MCF 10A (cell line): Measurements from ENCODE around the gene PCDHGA2. TPM values are rescaled to one million over a fixed set of nuclear protein-coding genes. Genes with fewer than 3 reads are reported as not detected.

Experiments
- BruUV-seq: library from RNA; stranded (reverse); fragments of 400-500 nt; replicated peaks from 2 replicates; lab custom pipeline; 2021; lab: Mats Ljungman, UMichigan
- CTCF ChIA-PET: fragments of 300-600 bp; sonication (Branson Sonifier 250); formaldehyde crosslinking; extraction: SDS; loops from one replicate; lab custom pipeline; 2021; ENCODE audit warnings: antibody characterized with exemption, inconsistent platforms; lab: Yijun Ruan, JAX
- POLR2A ChIA-PET: fragments of 300-600, 350-650 bp; sonication (Branson Sonifier 250); formaldehyde crosslinking; extraction: SDS; loops from one replicate; lab custom pipeline; 2020; ENCODE audit warnings: antibody characterized with exemption, inconsistent platforms; lab: Yijun Ruan, JAX
- DNase-seq: peaks from one replicate; pipeline ENCODE4 v3.0.0-alpha.2; 2018; ENCODE audit not compliant: unreplicated experiment
- H3K27ac Mint-ChIP-seq: one replicate; pipeline ENCODE4 v1.8.0; 2022; ENCODE audit warnings: mild to moderate bottlenecking, low read depth, mixed read lengths; ENCODE audit not compliant: unreplicated experiment
- H3K27me3 Mint-ChIP-seq: one replicate; pipeline ENCODE4 v1.8.0; 2022; ENCODE audit warnings: mixed read lengths; ENCODE audit not compliant: insufficient read depth, unreplicated experiment
- H3K36me3 Mint-ChIP-seq: one replicate; pipeline ENCODE4 v1.8.0; 2022; ENCODE audit warnings: mild to moderate bottlenecking, moderate library complexity, mixed read lengths; ENCODE audit not compliant: insufficient read depth, unreplicated experiment
- H3K4me1 Mint-ChIP-seq: one replicate; pipeline ENCODE4 v1.8.0; 2022; ENCODE audit warnings: mixed read lengths; ENCODE audit not compliant: insufficient read depth, unreplicated experiment
- H3K4me3 Mint-ChIP-seq: one replicate; pipeline ENCODE4 v1.8.0; 2022; ENCODE audit warnings: mild to moderate bottlenecking, moderate library complexity, mixed read lengths; ENCODE audit not compliant: unreplicated experiment
- H3K9me3 Mint-ChIP-seq: one replicate; pipeline ENCODE4 v1.8.0; 2022; ENCODE audit warnings: mixed read lengths; ENCODE audit not compliant: unreplicated experiment
- CTCF ChIP-seq: fragments of 200-600 bp; IDR thresholded peaks from one replicate; pipeline ENCODE4 v1.8.0; 2022; ENCODE audit warnings: antibody characterized with exemption, mild to moderate bottlenecking; ENCODE audit not compliant: unreplicated experiment
- intact Hi-C: fragments of 100-400 bp; cut with micrococcal nuclease; formaldehyde crosslinking; loops from 2 replicates; pipeline ENCODE4 v1.14.1; 2022
- total RNA-seq: library from RNA; stranded (reverse); gene quantifications from 2 replicates; pipeline ENCODE4 v1.2.3, GENCODE V29; 2022

PCDHGA2 gene
- total RNA-seq, 1 experiment from 2014 or later = 0.33 TPM

- Mint-ChIP-seq H3K27ac (no peak overlapping the region), H3K9me3 (peaks cover 40% of the 10 kb centered on the region), H3K27me3 (no peaks in the 10 kb centered on the region), H3K4me3 (no peak overlapping the region), H3K36me3 (no peaks in the 10 kb centered on the region), H3K4me1 (no peaks in the 10 kb centered on the region)
- BruUV-seq = no TSS peak
- ChIA-PET CTCF (interaction anchor here (0.6 to 2.0 kb wide), 5 partner anchors 9 to 203 kb away, joined by 3 to 8 read pairs (median 3); partner anchors contain the start of gene PCDHGA3), POLR2A (interaction anchor here (1.6 kb wide), 1 partner anchor 36 kb away, joined by 5 read pairs; the partner anchor contains the start of gene TAF7)
- no peak for DNase-seq
- intact Hi-C loops = no loop called here
- TF ChIP-seq CTCF = no peak
Observed at GRCh38 chr5:141356133-141356532, 17.6 kb downstream of the PCDHGA2 start.

GRCh38 chr5:141356950-141357349 is 18.4 kb downstream of the PCDHGA2 start:
- Mint-ChIP-seq H3K9me3 (peaks cover 46% of the 10 kb centered on the region), H3K36me3 (no peaks in the 10 kb centered on the region), H3K27ac (no peak overlapping the region), H3K27me3 (no peaks in the 10 kb centered on the region), H3K4me3 (no peak overlapping the region), H3K4me1 (no peaks in the 10 kb centered on the region)
- no peak for TF ChIP-seq CTCF
- ChIA-PET POLR2A (no interaction called here), CTCF (no interaction called here)
- intact Hi-C loops = no loop called here
- BruUV-seq = no TSS peak
- DNase-seq = no peak

GRCh38 chr5:141359790-141360426 is 21.3 kb downstream of the PCDHGA2 start, which contains the start of gene PCDHGB2:
Gene PCDHGB2, plus strand, starts transcription at chr5:141359994. Its CDS starts 142 bp downstream, at chr5:141360136.
- peak; percentile 39 for DNase-seq
- Mint-ChIP-seq H3K4me1 (no peaks in the 10 kb centered on the region), H3K4me3 (peak within 1 kb of the TSS; percentile 7), H3K9me3 (peaks cover 57% of the 10 kb centered on the region), H3K27me3 (no peaks in the 10 kb centered on the region), H3K36me3 (peaks cover 5% of the 10 kb centered on the region), H3K27ac (no peak within 1 kb of the TSS)
- peak; percentile 26 for TF ChIP-seq CTCF
- ChIA-PET CTCF (interaction anchor here (0.5 to 1.1 kb wide), 7 partner anchors 12 to 432 kb away, joined by 3 to 5 read pairs (median 3); no protein-coding TSS in a partner anchor), POLR2A (no interaction called here)
- BruUV-seq = no TSS peak
- intact Hi-C loops = no loop called here

- peaks cover 5% of the 10 kb centered on the region for H3K36me3 Mint-ChIP-seq
Observed at GRCh38 chr5:141360685-141361084, 22.1 kb downstream of the PCDHGA2 start.

More at GRCh38 chr5:141360685-141361084, 22.1 kb downstream of the PCDHGA2 start:
- DNase-seq = no peak
- Mint-ChIP-seq H3K27ac (no peak overlapping the region), H3K9me3 (peaks cover 53% of the 10 kb centered on the region), H3K27me3 (no peaks in the 10 kb centered on the region), H3K4me1 (no peaks in the 10 kb centered on the region), H3K4me3 (no peak overlapping the region)
- no peak for TF ChIP-seq CTCF
- POLR2A ChIA-PET = no interaction called here
- intact Hi-C loops = no loop called here
- BruUV-seq = no TSS peak
- CTCF ChIA-PET = interaction anchor here (0.6 to 1.1 kb wide), 4 partner anchors 20 to 433 kb away, joined by 3 to 5 read pairs (median 4); no protein-coding TSS in a partner anchor
